ENCODE data around the gene RMP24.
"Not testable (repeated sequence)": the region's sequence is repeated elsewhere in the genome, so short reads cannot be mapped to it uniquely, and the experiment has no call there.

Gene RMP24

DNA sequence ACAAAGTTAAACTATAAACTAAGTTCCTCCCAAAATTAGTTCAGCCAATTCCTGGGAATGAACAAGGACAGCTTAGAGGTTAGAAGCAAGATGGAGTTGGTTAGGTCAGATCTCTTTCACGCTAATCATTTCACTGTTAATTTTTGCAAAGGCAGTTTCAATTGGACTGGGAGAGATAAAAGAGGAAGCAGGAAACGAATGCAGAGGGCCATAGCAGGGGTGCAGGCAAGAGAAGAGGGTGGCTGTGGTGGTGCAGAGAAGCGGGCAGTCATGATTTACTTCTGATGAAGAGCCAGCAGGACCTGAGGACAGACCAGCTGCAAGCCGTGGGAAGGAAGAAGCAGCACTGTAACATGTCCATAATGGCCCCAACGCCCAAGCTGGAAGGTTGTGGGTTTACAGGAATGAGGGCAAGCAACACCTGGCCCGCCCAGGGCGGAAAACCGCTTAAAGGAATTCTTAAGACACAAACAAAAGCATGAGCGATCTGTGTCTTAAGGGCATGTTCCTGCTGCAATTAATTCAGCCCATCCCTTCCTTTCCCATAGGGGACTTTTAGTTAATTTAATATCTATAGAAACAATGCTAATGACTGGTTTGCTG is 4.1 kb upstream of the RMP24 start:
- no peak for DNase-seq (ENCODE audit: low spot score)

DNA sequence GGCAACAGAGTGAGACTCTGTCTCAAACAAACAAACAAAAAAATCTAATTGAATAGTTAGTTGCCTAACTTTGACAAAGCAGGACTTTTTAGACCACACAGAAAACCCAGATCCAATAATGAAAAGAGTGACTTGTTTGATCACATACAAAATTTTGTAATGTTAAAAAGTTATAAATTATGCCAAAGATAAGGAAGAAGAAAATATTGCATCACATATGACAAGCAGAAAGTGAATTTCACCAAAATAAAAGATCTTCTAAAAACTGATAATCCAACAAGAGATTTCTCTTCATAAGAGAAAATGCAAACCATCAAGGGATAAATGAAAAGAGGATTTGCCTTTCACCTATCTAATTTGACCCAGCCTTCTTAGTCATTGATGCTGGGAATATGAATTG is 2.8 kb upstream of the RMP24 start:
- no peak for DNase-seq (ENCODE audit: low spot score)

- DNase-seq (ENCODE audit: low spot score): no peak
Observed at GRCh38 chr18:35971661-35972196, 750 bp upstream of the RMP24 start.

DNA sequence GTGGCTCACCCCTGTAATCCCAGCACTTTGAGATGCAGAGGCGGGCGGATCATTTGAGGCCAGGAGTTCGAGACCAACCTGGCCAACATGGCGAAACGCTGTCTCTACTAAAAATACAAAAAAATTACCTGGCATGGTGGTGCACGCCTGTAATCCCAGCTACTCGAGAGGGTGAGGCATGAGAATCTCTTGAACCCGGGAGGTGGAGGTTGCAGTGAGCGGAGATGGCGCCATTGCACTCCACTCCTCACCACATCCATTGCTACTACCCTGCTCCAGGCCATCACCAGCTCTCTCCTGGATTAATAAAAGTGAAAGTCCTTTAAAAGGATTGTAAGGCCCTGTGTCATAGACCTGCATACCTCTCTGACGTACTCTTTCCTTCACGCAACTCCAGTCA is 1.2 kb downstream of the RMP24 start:
- DNase-seq (ENCODE audit: low spot score): no peak

GRCh38 chr18:35974181-35974580 is 1.7 kb downstream of the RMP24 start:
- DNase-seq (ENCODE audit: low spot score): peak; percentile 60

- no peak for DNase-seq (ENCODE audit: low spot score)
Observed at GRCh38 chr18:35979112-35979511, 6.6 kb downstream of the RMP24 start.

DNA sequence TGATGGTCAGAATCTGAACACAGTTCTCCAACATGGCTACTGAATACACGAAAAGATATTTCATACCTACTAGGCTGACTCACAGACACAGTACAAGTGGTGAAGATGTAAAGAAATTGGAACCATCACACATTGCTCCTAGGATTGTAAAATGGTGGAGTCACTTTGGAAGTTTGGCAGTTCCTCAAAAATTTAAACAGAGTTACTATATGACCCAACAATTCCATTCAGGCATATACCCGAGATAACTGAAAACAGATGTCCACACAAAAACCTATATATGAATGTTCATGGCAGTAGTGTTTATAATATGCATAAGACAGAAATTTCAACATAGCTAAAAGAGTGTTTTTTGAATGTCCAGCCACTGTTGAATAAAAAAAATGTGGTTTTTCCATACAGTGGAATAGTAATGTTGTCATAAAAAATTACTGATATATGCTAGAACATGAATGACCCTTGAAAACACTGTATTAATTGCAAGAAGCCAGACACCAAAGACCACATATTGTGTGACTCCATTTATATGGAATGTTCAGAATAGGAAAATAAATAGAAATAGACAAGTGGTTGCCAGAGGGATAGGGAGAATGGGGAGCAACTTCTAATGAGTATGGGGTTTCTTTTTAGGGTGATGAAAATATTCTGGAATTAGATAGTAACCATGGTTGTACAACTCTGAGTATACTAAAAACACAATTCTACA is 10.1 kb downstream of the RMP24 start:
- DNase-seq (ENCODE audit: low spot score): no peak

GRCh38 chr18:35983147-35983546 is 10.7 kb downstream of the RMP24 start:
- DNase-seq (ENCODE audit: low spot score): no peak

DNA sequence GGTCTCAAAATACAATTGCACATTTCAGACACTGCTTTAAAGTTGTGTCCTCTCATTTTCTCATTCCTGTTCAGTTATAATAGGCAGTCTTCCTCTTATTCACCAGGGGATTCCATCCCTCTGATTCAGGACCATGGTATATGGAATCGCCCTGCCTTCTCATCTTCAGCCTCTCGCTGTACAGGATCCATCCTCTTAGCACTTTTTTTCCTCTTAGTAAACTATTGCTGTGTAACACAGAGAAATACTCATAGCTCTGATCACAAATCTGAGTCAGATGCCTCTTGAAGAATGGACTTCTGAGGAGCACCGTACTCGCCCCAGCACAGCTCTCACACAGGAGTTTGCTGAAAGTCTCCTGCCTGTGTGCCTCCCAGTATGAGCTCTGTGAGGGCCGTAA is 11.3 kb downstream of the RMP24 start:
- no peak for DNase-seq (ENCODE audit: low spot score)

DNA sequence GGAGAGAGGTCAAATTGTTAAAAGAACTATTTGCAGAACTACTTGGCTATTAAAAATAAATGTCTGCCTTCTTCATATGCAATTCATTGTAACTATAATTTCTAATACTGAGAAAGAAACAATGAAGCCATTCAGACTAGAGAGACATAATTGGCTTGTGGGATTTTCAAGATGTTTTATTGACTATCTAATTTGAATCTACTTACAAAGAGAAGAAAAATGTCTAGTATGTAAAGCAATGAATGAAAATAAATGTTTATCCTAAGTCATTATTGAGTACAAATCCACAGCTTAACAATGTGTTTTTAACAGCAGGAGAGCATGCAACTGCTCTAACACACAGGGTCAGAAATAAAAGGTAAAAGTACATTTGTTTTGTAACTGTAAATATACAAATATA is 19.2 kb downstream of the RMP24 start:
- DNase-seq (ENCODE audit: low spot score): no peak

DNA sequence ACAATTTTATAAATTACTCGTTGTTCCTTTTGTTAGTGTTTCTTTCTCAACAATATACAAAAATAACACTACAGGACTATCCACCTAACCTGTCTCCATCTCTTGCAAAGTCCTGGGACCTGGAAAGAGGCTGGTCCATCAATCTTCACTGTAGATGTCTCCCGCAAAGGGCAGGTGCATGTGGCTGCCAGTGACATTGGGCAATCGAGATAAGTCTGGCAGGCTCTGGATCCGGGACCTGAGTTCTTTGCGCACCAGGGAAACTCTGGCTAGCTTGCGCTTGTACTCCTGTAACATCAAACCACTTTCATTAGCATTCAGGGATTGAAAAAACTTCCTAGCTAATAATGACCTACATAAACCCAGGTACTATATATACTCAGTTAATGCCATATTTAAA is 20.5 kb downstream of the RMP24 start:
- no peak for DNase-seq (ENCODE audit: low spot score)

GRCh38 chr18:35998967-35999366 is 26.5 kb downstream of the RMP24 start:
- no peak for DNase-seq (ENCODE audit: low spot score)

GRCh38 chr18:35999925-36000324 is 27.4 kb downstream of the RMP24 start:
- DNase-seq (ENCODE audit: low spot score): no peak

- no peak for DNase-seq (ENCODE audit: low spot score)
Observed at GRCh38 chr18:36006997-36007396, 34.5 kb downstream of the RMP24 start.

DNA sequence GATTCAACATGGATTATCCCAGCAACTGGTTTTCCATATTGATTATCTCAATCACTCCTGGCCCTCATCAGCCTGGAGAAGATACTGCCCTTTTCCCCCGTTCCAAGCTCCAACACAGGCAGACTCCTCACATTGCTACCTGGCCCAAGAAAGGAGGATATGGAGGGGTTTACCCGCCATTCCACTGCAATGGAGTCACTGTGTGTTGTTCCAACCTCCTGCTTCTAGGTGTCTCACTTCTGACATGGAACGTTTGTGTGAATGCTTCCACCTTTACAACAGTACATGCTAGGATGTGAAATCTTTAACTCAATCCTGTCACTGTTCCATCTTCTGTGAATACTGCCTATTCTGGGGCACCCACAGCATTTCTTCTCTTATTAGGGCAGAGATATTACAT is 36.7 kb downstream of the RMP24 start:
- DNase-seq (ENCODE audit: low spot score): no peak

DNA sequence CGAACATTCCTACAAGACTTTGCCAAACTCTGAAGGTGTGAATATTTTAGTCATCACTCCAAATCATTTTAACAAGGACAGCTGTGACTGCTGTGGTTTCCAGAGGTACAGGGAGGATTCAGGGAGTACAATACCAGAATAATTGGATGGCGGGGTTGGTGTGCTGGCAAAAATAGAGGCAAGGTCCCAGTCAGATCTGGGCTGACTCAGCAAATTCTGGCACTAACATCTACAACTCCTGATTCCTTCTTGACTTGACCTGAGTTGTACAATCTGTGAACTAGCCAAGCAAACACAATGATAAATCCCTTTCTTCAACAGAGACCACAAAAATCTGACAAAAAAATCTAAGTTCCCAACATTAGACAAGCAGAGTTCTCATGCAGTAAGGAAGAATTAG is 40.4 kb downstream of the RMP24 start:
- no peak for DNase-seq (ENCODE audit: low spot score)

DNA sequence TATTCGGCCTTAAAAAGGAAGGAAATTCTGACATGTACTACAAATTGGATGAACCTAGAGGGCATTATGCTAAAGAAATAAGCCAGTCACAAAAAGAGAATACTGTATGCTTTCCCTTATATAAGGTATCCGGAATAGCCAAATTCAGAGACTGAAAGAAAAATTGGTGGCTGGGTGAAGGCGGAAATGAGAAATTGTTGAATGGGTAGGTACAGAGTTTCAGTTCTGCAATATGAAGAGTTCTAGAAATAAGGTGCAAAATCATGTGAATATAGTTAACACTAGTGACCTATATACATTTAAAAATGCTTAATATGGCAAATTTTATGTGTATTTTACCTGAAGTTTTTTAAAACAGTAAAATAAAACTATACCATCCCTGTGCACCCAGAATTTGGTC is 43.1 kb downstream of the RMP24 start:
- DNase-seq (ENCODE audit: low spot score): no peak

GRCh38 chr18:36017232-36017631 is 44.8 kb downstream of the RMP24 start:
- DNase-seq (ENCODE audit: low spot score): no peak

GRCh38 chr18:36020174-36020711 is 47.8 kb downstream of the RMP24 start:
- DNase-seq (ENCODE audit: low spot score): no peak

- DNase-seq (ENCODE audit: low spot score): no peak
Observed at GRCh38 chr18:36023336-36023735, 50.9 kb downstream of the RMP24 start.

GRCh38 chr18:36024241-36024640 is 51.8 kb downstream of the RMP24 start:
- DNase-seq (ENCODE audit: low spot score): not testable (repeated sequence)

DNA sequence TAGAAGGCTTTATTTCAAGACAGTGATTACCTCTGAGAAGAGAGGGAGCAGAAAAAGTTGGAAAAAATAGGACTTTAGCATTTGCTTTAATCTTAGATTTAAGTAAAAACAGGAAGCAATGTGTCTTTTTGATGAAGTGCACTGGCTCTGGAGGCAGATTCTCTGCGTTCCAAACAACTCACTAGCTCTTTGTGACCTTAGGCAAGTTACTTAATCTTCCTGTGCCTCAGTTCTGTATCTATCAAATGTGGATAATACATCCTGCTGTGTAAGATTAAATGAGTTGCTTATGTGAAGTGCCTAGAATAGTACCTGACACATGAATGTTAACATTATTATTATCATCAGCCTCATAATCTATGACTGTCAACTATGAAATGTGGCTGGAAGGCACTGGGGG is 52.5 kb downstream of the RMP24 start:
- no peak for DNase-seq (ENCODE audit: low spot score)

DNA sequence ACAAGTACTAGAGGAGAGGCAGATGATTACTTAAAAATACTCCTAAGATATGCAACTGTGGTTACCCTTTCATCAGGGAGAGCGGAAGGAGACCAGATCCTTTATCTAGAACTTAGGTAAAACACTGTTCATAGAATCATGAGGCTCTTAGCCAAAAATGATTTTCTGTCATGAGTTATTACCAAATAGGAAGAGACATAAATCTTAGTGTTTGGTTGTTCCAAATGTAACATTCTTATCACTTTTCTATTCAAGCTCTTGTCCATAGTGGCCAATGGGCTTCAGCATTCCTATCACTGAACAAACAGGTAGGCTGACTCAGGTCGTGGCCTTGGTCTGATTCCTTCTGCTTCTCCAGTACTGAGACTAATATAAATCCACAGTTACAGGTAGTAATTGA is 56.4 kb downstream of the RMP24 start:
- DNase-seq (ENCODE audit: low spot score): no peak
